ENCODE data around the gene ZFHX3. TPM values are rescaled to one million over a fixed set of nuclear protein-coding genes. Genes with fewer than 3 reads are reported as not detected.

Gene ZFHX3
- total RNA-seq, 4 donors from 2014 or later: 9.1 to 34.0 (median 12.0) TPM

- H3K36me3 ChIP-seq: no peaks in the 10 kb centered on the region
- intact Hi-C loops (cut with DNase I; ENCODE audit: low total_unique reads): no loop called here
- no peaks in the 10 kb centered on the region for H3K9me3 ChIP-seq
- H3K27me3 ChIP-seq: no peaks in the 10 kb centered on the region
- no peak overlapping the region for H3K4me3 ChIP-seq
- H3K27ac ChIP-seq: no peak overlapping the region
- H3K4me1 ChIP-seq: no peaks in the 10 kb centered on the region
- DNase-seq: no peak
- TF ChIP-seq POLR2A (IDR thresholded peaks at IDR 0.05) (no peak), CTCF (IDR thresholded peaks at IDR 0.05) (no peak)
These were observed 182.1 kb downstream of the ZFHX3 start for GRCh38 chr16:72865835-72866234.

DNA sequence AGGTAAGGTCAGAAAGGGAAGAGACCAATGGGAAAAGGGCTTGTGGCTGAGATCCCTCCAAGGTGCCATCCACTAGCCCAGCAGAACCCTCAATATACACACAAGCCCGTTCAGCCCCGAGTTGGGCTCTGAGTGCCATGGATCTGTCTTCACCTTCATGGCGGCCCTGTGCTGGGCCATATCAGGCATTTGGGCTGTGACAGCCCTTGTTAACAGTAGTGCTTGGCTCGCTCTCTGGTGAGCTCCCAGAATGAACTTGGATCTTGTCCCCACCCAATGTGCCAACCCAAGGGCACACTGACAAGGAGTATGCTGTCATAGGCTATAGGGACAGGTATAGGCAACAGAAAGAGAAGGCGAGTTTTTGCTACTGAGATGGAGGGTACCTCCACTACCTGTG is 182.7 kb downstream of the ZFHX3 start:
- no peaks in the 10 kb centered on the region for H3K4me1 ChIP-seq
- no peaks in the 10 kb centered on the region for H3K27me3 ChIP-seq
- no peak for DNase-seq
- no peak overlapping the region for H3K4me3 ChIP-seq
- TF ChIP-seq POLR2A (IDR thresholded peaks at IDR 0.05) (no peak), CTCF (IDR thresholded peaks at IDR 0.05) (no peak)
- no peaks in the 10 kb centered on the region for H3K36me3 ChIP-seq
- H3K9me3 ChIP-seq: no peaks in the 10 kb centered on the region
- intact Hi-C loops (cut with DNase I; ENCODE audit: low total_unique reads): no loop called here
- no peak overlapping the region for H3K27ac ChIP-seq

GRCh38 chr16:72864130-72864833 is 183.6 kb downstream of the ZFHX3 start:
- no peak for TF ChIP-seq CTCF (IDR thresholded peaks at IDR 0.05)
- no peak for TF ChIP-seq POLR2A (IDR thresholded peaks at IDR 0.05)

DNA sequence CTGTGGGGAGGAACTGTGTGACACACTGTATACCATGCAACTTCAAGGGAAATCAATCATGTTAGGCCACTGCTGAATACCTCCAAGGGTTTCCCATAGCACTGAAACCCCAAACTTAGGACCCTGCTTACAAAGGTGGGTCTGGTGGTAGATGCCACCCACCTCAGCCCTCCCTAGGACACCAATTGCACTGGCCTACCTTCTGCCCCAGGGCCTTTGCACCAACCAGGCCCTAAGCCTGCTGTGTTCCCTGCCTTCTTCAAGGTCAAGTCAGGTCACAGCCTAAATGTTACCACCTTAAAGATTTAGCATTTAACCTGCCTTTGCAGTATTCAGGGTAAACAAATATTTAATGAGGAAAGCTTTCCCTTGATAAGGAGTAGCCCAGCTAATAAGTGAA is 185.8 kb downstream of the ZFHX3 start:
- Histone ChIP-seq H3K27me3 (no peaks in the 10 kb centered on the region), H3K4me3 (no peak overlapping the region), H3K4me1 (no peaks in the 10 kb centered on the region), H3K27ac (no peak overlapping the region), H3K36me3 (no peaks in the 10 kb centered on the region), H3K9me3 (no peaks in the 10 kb centered on the region)
- intact Hi-C loops (cut with DNase I; ENCODE audit: low total_unique reads): no loop called here
- DNase-seq: no peak
- no peak for TF ChIP-seq POLR2A (IDR thresholded peaks at IDR 0.05)
- no peak for TF ChIP-seq CTCF (IDR thresholded peaks at IDR 0.05)

More at GRCh38 chr16:72864130-72864833, 183.6 kb downstream of the ZFHX3 start:
- no peak for DNase-seq
- Histone ChIP-seq H3K27ac (no peak overlapping the region), H3K9me3 (no peaks in the 10 kb centered on the region), H3K36me3 (no peaks in the 10 kb centered on the region), H3K4me1 (no peaks in the 10 kb centered on the region), H3K27me3 (no peaks in the 10 kb centered on the region), H3K4me3 (no peak overlapping the region)
- intact Hi-C loops (cut with DNase I; ENCODE audit: low total_unique reads): no loop called here

DNA sequence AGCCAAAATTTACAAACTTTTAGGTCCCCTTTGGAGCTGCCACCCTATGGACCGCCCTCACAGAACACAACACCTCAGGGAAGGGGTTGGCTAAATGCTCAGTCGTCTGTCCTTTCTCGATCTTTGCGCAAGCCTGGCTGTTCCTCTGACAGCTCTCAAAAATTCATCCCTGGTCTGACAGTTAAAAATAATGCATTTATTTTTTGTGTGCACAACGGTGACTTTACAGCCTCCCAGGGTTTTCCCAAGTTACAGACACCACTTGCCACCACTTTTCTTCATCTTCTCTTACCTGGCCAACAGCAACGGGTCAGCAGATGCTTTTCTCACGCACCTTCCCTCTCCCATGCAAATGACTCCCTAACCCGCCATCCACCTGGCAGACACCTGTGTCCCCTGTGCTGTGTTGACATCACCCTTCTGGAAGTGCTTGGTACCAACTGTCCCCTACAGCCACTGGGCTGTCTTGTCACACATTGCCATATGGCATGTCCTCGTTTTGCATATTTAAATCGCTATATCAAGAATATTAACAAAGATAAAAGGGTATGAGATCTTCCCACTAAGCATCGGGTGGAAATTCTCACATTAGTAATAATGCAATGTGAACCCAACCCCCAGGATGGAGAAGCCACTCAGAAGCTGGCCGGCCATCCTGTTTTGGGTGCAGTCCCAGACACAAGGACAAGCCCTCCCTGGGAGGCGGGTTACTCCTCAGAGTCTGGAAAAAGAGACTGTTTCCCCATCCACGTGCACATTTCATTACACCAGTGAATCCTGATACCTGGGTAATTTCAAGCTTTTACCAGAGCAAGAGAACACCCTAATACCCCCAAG is 187.0 kb downstream of the ZFHX3 start:
- no peak for TF ChIP-seq CTCF (IDR thresholded peaks at IDR 0.05)
- no peak for TF ChIP-seq POLR2A (IDR thresholded peaks at IDR 0.05)
- intact Hi-C loops (cut with DNase I; ENCODE audit: low total_unique reads): no loop called here
- Histone ChIP-seq H3K27ac (no peak overlapping the region), H3K4me1 (no peaks in the 10 kb centered on the region), H3K36me3 (no peaks in the 10 kb centered on the region), H3K9me3 (no peaks in the 10 kb centered on the region), H3K4me3 (no peak overlapping the region), H3K27me3 (no peaks in the 10 kb centered on the region)
- no peak for DNase-seq

Data from uterus (tissue), 4 donors.